ACC112 (cell line): ENCODE results near the gene SEMA3G.

ENCODE experiments used
- H2AFZ ChIP-seq: fragments of 200-600 bp; sonication (generic); one replicate; pipeline ENCODE4 v1.6.0; 2017; ENCODE audit warnings: antibody characterized with exemption, low read length; ENCODE audit not compliant: unreplicated experiment
- H3K27ac ChIP-seq: fragments of 200-600 bp; sonication (generic); 2 replicates; pipeline ENCODE4 v1.5.1; 2014; ENCODE audit warnings: low read depth, mild to moderate bottlenecking, antibody characterized with exemption, low read length, moderate library complexity
- H3K27me3 ChIP-seq: fragments of 200-600 bp; sonication (generic); 2 replicates; pipeline ENCODE4 v1.6.1; 2014; ENCODE audit warnings: mild to moderate bottlenecking, antibody characterized with exemption, low read length, moderate library complexity, mixed read lengths; ENCODE audit not compliant: insufficient read depth
- H3K36me3 ChIP-seq: fragments of 200-600 bp; sonication (generic); 2 replicates; pipeline ENCODE4 v1.6.1; 2016; ENCODE audit warnings: mild to moderate bottlenecking, antibody characterized with exemption, low read length, moderate library complexity, mixed read lengths; ENCODE audit not compliant: insufficient read depth
- H3K4me1 ChIP-seq: fragments of 200-600 bp; sonication (generic); one replicate; pipeline ENCODE4 v1.6.1; 2016; ENCODE audit warnings: low read length, mixed read lengths; ENCODE audit not compliant: insufficient read depth, unreplicated experiment, control insufficient read depth
- H3K4me3 ChIP-seq: fragments of 200-600 bp; sonication (generic); 2 replicates; pipeline ENCODE4 v1.5.1; 2014; ENCODE audit warnings: mild to moderate bottlenecking, low read depth, low read length
- H3K79me2 ChIP-seq: fragments of 200-600 bp; sonication (generic); one replicate; pipeline ENCODE4 v1.6.0; 2016; ENCODE audit warnings: low read length; ENCODE audit not compliant: control insufficient read depth, unreplicated experiment, insufficient read depth

SEMA3G gene

GRCh38 chr3:52444860-52445793, at the start of gene SEMA3G:
TSS of gene SEMA3G (minus strand) at chr3:52445103. CDS start at chr3:52445027, 76 bp downstream.
- Histone ChIP-seq H2AFZ (no peak within 1 kb of the TSS), H3K4me3 (no peak within 1 kb of the TSS), H3K27ac (no peak within 1 kb of the TSS), H3K36me3 (no peaks in the 10 kb centered on the region), H3K4me1 (no peaks in the 10 kb centered on the region), H3K27me3 (no peaks in the 10 kb centered on the region), H3K79me2 (no peaks in the 10 kb centered on the region)

- no peaks in the 10 kb centered on the region for H3K79me2 ChIP-seq
- no peaks in the 10 kb centered on the region for H3K27me3 ChIP-seq
- H3K36me3 ChIP-seq: peaks cover 3% of the 10 kb centered on the region; the same call in 1 of the 2 replicates
- H3K4me1 ChIP-seq: peaks cover 19% of the 10 kb centered on the region
- no peak overlapping the region for H3K4me3 ChIP-seq
- no peak overlapping the region for H3K27ac ChIP-seq
- H2AFZ ChIP-seq: no peak overlapping the region
These were observed 49.5 kb upstream of the SEMA3G start for GRCh38 chr3:52494445-52494844.

- H3K4me1 ChIP-seq: peaks cover 17% of the 10 kb centered on the region
- H3K36me3 ChIP-seq: peaks cover 3% of the 10 kb centered on the region; the same call in 1 of the 2 replicates
- H2AFZ ChIP-seq: no peak overlapping the region
- H3K79me2 ChIP-seq: no peaks in the 10 kb centered on the region
- H3K27ac ChIP-seq: no peak overlapping the region
- H3K4me3 ChIP-seq: no peak overlapping the region
- no peaks in the 10 kb centered on the region for H3K27me3 ChIP-seq
These were observed 48.5 kb upstream of the SEMA3G start for GRCh38 chr3:52493232-52494017.

- Histone ChIP-seq H3K27me3 (no peaks in the 10 kb centered on the region), H2AFZ (no peak overlapping the region), H3K4me1 (peaks cover 12% of the 10 kb centered on the region), H3K4me3 (no peak overlapping the region), H3K36me3 (peaks cover 3% of the 10 kb centered on the region; the same call in 1 of the 2 replicates), H3K79me2 (no peaks in the 10 kb centered on the region), H3K27ac (no peak overlapping the region)
These were observed 47.2 kb upstream of the SEMA3G start for GRCh38 chr3:52492059-52492458.

- Histone ChIP-seq H3K36me3 (peaks cover 3% of the 10 kb centered on the region; the same call in 1 of the 2 replicates), H3K4me1 (peaks cover 8% of the 10 kb centered on the region)
These were observed 46.1 kb upstream of the SEMA3G start for GRCh38 chr3:52490939-52491526.

GRCh38 chr3:52490035-52490938, 45.4 kb upstream of the SEMA3G start:
- Histone ChIP-seq H3K4me3 (no peak overlapping the region), H3K36me3 (peaks cover 3% of the 10 kb centered on the region; the same call in 1 of the 2 replicates), H3K79me2 (no peaks in the 10 kb centered on the region), H3K27me3 (no peaks in the 10 kb centered on the region), H2AFZ (no peak overlapping the region), H3K27ac (no peak overlapping the region), H3K4me1 (peaks cover under 1% of the 10 kb centered on the region)

More at GRCh38 chr3:52490939-52491526, 46.1 kb upstream of the SEMA3G start:
- no peak overlapping the region for H2AFZ ChIP-seq
- no peak overlapping the region for H3K27ac ChIP-seq
- H3K79me2 ChIP-seq: no peaks in the 10 kb centered on the region
- no peak overlapping the region for H3K4me3 ChIP-seq
- H3K27me3 ChIP-seq: no peaks in the 10 kb centered on the region

GRCh38 chr3:52489453-52489852, 44.5 kb upstream of the SEMA3G start:
- peaks cover 3% of the 10 kb centered on the region; the same call in 1 of the 2 replicates for H3K36me3 ChIP-seq
- H2AFZ ChIP-seq: no peak overlapping the region
- no peaks in the 10 kb centered on the region for H3K79me2 ChIP-seq
- no peaks in the 10 kb centered on the region for H3K4me1 ChIP-seq
- H3K4me3 ChIP-seq: no peak overlapping the region
- no peak overlapping the region for H3K27ac ChIP-seq
- H3K27me3 ChIP-seq: no peaks in the 10 kb centered on the region

GRCh38 chr3:52488746-52489145, 43.8 kb upstream of the SEMA3G start:
- H3K36me3 ChIP-seq: peaks cover 3% of the 10 kb centered on the region; the same call in 1 of the 2 replicates
- H3K27ac ChIP-seq: no peak overlapping the region
- H3K79me2 ChIP-seq: no peaks in the 10 kb centered on the region

GRCh38 chr3:52487788-52488691, 43.1 kb upstream of the SEMA3G start:
- Histone ChIP-seq H3K27me3 (no peaks in the 10 kb centered on the region), H3K4me1 (no peaks in the 10 kb centered on the region), H2AFZ (no peak overlapping the region), H3K27ac (no peak overlapping the region), H3K79me2 (no peaks in the 10 kb centered on the region), H3K36me3 (peaks cover 3% of the 10 kb centered on the region; the same call in 1 of the 2 replicates), H3K4me3 (no peak overlapping the region)

More at GRCh38 chr3:52488746-52489145, 43.8 kb upstream of the SEMA3G start:
- H2AFZ ChIP-seq: no peak overlapping the region
- no peaks in the 10 kb centered on the region for H3K4me1 ChIP-seq
- H3K4me3 ChIP-seq: no peak overlapping the region
- H3K27me3 ChIP-seq: no peaks in the 10 kb centered on the region
